VCaP (cell line): ENCODE results near the gene LBH.

Source experiments
- H3K27ac ChIP-seq: fragments of 450-650 bp; 2 replicates; pipeline ENCODE4 v1.5.1; 2017
- TF ChIP-seq, protein P1 (sequence below): fragments of 450-650 bp; conservative IDR thresholded peaks from 2 replicates; pipeline ENCODE4 v1.5.1; 2017; ENCODE audit warnings: mild to moderate bottlenecking, moderate library complexity

Gene LBH

DNA sequence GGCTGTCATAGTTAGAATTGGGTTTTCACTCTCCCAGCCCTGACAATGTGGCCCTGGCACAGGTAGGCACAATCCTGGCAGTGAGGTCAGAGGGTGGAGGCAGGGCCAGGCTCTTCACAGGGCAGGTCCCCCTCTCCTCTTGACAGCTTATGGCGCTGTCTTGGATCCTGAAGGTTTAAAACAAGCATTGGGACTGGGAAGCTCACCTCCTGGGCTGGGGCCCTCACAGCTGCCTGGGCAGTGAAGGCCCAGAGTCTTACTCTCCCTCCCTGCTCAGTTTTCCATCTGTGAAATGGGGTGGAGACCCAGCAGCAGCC, 23.3 kb downstream of the LBH start:
- no peak overlapping the region for H3K27ac ChIP-seq
- TF ChIP-seq, protein P1, sequence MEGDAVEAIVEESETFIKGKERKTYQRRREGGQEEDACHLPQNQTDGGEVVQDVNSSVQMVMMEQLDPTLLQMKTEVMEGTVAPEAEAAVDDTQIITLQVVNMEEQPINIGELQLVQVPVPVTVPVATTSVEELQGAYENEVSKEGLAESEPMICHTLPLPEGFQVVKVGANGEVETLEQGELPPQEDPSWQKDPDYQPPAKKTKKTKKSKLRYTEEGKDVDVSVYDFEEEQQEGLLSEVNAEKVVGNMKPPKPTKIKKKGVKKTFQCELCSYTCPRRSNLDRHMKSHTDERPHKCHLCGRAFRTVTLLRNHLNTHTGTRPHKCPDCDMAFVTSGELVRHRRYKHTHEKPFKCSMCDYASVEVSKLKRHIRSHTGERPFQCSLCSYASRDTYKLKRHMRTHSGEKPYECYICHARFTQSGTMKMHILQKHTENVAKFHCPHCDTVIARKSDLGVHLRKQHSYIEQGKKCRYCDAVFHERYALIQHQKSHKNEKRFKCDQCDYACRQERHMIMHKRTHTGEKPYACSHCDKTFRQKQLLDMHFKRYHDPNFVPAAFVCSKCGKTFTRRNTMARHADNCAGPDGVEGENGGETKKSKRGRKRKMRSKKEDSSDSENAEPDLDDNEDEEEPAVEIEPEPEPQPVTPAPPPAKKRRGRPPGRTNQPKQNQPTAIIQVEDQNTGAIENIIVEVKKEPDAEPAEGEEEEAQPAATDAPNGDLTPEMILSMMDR: no peak

DNA sequence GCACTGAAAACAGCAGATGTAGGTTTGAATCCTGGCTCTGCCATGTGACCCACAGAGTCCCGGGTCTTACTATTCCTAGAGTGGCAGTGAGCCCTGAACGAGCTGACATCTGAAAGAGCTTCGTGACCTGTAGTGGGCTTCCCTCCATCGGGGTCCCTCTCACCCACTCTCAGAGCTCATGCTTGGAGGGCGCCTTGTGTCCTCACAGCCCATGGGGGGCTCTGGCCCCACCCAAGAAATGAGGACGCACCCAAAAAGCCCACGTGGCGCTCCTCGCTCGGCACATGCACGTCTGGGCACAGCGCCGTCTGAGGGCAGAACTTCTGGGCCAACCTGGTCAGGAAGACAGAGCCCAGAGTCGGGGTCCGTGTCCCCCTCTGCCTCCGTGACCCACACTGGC, 23.7 kb downstream of the LBH start:
- no peak overlapping the region for H3K27ac ChIP-seq

GRCh38 chr2:30255466-30256408, 24.4 kb downstream of the LBH start:
- peak overlapping the region; percentile 32; the same call in 1 of the 2 replicates for H3K27ac ChIP-seq
- TF ChIP-seq, protein P1: no peak

More for the DNA sequence above, 23.7 kb downstream of the LBH start:
- TF ChIP-seq, protein P1: no peak

DNA sequence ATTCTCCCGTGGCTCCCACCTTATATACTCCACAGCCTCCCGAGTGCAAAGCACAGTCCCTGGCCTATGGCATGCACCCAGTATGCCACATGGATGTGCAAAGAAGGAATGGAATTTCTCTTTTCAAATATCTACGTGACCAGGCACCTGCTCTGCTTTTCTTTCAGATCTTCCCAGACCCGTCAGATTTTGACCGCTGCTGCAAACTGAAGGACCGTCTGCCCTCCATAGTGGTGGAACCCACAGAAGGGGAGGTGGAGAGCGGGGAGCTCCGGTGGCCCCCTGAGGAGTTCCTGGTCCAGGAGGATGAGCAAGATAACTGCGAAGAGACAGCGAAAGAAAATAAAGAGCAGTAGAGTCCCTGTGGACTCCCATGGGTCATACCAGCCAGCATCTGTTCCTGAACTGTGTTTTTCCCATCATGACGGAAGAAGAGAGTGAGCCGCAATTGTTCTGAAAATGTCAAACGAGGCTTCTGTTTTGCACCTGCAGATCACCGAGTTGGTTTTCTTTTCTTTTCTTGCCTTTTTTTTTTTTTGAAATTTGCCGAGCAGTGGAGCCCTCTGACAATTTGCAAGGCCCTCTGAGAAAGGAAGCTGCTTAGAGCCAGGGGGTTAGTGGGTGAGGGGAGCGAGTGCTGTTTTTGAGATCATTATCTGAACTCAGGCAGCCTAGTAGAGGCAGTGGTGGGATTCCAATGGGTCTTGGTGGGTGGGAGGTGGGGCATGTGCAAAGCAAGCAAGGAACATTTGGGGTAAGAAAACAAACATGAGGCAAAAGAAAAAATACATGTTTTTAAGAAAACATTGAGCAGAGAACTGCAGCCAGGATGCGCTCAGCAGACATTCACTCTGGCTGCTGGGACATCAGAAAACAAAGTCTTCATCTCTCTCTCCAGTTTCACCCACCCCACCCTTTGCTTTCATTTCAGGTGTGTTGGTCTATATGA, 26.2 kb downstream of the LBH start:
- TF ChIP-seq, protein P1: no peak
- no peak overlapping the region for H3K27ac ChIP-seq

DNA sequence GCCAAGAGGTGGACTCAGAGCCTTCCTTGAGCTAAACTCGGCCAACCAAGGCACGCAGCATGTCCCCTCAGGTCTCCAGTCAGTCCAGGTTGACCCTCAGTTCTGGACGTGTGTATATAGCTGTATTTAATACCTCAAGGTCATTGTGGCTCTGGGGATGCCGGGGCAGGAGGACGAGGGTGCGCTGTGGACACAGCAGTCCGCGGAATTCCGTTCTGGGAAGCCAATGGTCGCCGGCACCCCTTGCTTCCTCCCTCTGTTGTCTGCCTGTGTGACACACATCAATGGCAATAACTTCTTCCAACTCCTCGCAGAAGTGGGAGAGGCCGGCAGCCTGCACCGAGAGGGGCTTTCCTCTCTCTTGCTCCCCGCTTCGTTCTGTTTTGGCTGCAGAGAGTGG, 27.7 kb downstream of the LBH start:
- no peak overlapping the region for H3K27ac ChIP-seq
- TF ChIP-seq, protein P1: no peak

DNA sequence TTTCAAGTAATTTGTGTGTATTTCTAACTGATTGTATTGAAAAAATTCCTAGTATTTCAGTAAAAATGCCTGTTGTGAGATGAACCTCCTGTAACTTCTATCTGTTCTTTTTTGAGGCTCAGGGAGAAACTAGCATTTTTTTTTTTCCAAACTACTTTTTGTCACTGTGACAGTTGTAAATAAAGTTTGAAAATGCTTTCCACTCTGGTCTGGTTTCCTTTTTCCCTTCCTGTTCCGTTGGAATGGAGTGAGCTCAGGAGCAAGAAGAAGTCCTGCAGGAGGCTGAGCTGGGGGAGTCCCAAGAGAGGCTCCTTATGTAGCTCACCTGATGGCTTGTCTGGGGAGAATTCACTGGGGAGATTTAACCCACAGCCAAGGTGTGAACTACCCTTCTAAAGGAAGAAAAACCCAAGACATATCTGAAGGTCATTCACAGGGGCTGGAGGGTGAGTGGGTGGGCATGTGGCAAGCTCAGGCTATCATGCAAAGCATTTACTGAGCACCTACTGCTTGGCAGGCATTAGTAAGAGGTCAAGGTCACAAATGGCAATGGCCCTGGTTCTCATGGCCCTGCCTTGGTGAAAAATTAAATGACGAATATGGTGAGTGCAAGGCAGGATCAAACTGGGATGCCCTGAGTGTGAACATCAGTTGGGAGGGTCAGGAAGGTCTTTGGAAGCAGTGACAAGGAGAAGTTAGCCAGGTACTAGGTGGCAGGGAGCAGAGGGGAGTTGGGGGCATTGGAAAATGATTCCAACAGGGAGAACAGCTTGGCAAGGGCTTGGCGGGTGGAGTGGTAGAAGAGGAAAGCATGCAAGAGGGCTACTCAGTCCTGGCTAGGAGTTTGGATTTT, 28.7 kb downstream of the LBH start:
- no peak overlapping the region for H3K27ac ChIP-seq
- TF ChIP-seq, protein P1: no peak
